DMS 273 treated with DMSO at 0.1 percent for 48 hours (cell line): ENCODE results near the gene TUBB.
"Not testable (repeated sequence)": the region's sequence is repeated elsewhere in the genome, so short reads cannot be mapped to it uniquely, and the experiment has no call there.

Experiments
- DNase-seq: peaks from one replicate; lab custom pipeline; 2025; lab: John Stamatoyannopoulos, UW

Gene TUBB

GRCh38 chr6:30717845-30718720, 2.1 kb upstream of the TUBB start:
- not testable (repeated sequence) for DNase-seq

GRCh38 chr6:30719356-30719755, 796 bp upstream of the TUBB start:
- no peak for DNase-seq

DNA sequence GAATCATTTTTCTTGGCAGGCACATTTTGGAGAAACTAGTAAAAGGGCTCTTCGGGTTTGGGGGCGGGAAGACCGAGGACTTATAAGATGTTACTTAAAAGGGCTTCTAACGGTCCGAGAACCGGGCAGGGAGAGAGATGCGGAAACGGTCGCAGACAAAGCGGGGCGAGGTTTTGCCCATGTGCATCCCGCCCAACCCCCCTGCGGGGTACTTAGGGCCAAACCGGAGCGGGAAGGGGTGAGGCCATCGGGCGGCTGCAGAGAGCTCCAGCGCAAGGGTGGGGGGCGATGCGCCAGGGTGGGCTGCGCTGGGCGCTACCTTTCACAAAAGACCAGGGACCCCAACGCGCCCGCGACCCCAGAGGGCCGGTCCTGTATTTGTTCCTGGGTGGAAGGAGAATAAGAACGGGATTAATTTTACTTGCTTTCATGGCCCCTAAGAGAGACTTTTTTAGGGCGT, 616 bp downstream of the TUBB start:
- DNase-seq: no peak

DNA sequence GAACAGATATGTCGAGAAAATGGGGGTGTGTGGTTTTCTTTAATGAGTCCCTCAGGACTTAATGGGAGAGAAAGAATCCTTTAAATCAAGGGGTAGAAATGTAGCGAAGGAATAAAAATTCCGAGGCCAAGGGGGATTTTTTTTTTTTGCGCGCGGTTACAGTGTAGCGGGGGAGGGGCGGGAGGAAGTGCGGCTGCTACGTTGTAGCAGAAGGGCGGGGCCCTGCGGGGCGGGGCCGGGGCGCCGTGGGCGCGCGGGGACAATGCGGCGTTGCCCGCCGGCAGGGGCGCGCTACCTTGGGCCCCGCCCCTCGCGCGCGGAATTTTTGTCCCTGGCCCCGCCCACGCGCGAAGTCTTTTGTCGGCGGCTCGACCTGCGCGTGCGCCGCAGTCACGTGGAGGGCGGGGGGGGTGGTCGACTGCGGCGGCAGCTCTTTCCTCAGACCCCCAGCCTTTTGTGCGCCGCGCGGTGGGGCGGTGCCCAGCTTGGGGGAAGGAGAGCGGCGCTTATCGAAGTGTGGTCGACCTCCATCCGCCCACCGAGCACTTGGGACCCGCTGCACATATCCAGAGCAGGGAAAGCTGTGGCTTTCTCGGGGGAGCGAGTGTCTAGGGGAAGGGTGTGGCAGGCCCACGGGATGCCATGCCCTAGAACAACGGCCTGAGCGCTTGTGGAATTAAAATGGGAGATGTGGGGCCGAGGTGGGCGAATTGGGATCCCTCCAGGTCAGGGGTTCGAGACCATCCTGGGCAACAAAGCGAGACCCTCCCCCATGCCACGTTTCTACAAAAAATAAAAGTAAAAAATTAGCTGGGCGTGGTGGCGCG, 1.3 kb downstream of the TUBB start:
- DNase-seq: peak; percentile 51

GRCh38 chr6:30722025-30722279, 1.8 kb downstream of the TUBB start:
- DNase-seq: not testable (repeated sequence)

DNA sequence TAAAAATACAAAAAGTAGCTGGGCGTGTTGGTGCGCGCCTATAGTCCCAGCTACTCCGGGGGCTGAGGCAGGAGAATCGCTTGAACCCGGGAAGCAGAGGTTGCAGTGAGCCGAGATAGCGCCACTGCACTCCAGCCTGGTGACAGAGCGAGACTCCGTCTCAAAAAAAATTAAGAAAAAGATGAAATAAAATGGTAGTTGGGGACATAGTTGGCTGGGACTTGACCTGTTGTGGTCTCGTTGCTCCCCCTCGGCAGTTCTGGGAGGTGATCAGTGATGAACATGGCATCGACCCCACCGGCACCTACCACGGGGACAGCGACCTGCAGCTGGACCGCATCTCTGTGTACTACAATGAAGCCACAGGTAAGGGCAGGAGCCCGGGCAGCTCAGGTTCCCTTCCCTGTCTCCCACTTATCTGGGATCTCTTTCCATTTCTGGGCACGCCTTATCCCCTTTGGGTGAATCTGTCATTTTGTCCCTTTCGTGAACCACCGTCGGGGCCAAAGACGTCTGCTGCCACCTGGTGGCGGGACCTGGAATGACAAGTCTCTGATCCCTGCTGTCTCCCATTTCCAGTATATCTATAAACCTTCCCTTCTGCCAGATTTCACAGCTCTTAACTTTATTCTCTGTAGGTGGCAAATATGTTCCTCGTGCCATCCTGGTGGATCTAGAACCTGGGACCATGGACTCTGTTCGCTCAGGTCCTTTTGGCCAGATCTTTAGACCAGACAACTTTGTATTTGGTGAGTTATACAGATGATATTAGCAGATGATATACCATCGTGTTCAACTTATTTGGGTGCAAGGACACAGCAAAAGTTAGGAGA, 2.3 kb downstream of the TUBB start:
- DNase-seq: peak; percentile 40

GRCh38 chr6:30723159-30723842, 3.1 kb downstream of the TUBB start:
- not testable (repeated sequence) for DNase-seq

GRCh38 chr6:30723843-30724741, 3.9 kb downstream of the TUBB start:
- DNase-seq: not testable (repeated sequence)

DNA sequence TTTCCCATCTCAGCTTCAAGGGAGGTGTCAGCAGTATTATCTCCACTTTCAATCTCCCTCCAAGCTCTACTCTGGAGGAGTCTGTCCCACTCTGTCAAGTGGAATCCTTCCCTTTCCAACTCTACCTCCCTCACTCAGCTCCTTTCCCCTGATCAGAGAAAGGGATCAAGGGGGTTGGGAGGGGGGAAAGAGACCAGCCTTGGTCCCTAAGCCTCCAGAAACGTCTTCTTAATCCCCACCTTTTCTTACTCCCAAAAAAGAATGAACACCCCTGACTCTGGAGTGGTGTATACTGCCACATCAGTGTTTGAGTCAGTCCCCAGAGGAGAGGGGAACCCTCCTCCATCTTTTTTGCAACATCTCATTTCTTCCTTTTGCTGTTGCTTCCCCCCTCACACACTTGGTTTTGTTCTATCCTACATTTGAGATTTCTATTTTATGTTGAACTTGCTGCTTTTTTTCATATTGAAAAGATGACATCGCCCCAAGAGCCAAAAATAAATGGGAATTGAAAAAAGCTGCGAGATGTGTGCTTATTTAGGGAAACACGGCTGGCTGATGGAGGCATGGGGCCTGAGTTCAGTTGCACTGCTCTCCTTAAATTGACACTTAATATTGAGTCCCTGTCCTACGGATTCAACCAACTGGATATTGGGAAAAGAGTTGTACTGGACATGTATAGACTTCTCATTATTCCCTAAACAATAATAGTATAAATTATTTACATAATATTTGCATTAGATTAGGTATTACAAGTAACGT, 4.9 kb downstream of the TUBB start:
- no peak for DNase-seq

DNA sequence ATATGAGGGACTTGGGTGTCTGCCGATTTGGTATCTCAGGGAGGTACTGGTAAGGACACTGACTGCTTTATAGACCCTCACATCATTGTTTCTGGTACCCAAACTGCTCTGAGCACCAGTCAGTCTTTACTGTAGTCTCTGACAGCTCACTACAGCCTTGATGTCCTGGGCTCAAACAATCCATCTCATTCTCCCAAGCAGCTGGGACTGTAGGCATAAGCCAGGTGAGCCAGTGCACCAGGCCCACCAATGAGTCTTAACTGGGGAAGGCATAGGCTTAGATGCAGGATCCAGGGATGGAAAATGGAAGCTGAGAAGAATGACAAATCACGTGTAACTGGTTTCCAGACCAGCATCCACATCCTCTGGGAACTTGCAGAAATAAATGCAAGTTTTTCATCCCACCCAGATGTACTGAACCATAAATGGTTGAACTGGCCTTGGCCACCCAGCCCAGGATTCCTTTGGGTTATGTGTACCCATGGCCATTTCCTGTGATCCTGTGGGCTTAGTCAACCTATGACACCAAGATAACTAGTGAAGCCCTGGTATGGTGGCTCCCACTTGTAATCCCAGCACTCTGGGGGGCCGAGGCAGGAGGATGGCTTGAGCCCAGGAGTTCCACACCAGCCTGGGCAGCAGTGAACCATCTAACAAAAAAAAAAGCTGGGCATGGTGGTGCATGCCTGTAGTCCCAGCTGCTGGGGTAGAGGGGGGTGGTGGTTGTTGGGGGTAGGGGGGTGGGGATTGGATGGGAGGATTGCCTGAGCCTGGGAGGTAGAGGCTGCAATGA, 5.8 kb downstream of the TUBB start:
- peak; percentile 39 for DNase-seq

GRCh38 chr6:30726506-30727413, 6.6 kb downstream of the TUBB start:
- DNase-seq: no peak

GRCh38 chr6:30727920-30728553, 7.9 kb downstream of the TUBB start:
- DNase-seq: no peak

DNA sequence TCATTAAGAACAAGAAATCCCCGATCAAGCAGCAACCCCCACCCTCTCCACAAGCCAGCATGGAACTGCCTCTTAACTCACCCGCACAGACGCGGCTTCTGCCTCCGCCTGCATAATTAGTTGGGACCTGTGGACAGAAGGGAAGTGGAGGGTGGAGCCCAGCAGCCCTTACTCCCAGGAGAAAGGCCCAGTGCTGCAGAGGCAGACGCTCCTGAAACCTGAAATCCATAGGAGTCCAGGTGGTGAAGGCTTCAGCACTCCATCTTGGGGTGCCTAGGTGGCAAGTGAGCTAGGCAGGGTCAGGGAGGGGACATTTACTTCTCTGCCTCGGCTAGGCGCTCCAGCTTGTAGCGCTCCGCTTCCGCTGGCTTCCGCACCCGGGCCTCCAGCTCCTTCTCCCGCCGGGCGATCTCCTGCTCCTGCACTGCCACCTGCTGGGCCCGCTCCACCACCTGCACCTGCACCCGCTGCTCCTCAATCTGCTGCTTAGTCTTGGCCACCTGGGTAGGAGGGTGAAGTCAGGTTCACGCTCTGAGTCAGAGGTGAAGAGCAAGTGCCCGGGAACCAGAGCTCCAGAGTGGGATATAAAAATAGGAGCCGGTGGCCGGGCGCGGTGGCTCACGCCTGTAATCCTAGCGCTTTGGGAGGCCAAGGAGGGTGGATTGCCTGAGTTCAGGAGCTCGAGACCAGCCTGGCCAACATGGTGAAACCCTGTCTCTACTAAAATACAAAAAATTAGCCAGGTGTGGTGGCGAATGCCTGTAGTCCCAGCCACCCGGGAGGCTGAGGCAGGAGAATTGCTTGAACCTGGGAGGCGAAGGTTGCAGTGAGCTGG, 10.7 kb downstream of the TUBB start:
- DNase-seq: peak; percentile 65

DNA sequence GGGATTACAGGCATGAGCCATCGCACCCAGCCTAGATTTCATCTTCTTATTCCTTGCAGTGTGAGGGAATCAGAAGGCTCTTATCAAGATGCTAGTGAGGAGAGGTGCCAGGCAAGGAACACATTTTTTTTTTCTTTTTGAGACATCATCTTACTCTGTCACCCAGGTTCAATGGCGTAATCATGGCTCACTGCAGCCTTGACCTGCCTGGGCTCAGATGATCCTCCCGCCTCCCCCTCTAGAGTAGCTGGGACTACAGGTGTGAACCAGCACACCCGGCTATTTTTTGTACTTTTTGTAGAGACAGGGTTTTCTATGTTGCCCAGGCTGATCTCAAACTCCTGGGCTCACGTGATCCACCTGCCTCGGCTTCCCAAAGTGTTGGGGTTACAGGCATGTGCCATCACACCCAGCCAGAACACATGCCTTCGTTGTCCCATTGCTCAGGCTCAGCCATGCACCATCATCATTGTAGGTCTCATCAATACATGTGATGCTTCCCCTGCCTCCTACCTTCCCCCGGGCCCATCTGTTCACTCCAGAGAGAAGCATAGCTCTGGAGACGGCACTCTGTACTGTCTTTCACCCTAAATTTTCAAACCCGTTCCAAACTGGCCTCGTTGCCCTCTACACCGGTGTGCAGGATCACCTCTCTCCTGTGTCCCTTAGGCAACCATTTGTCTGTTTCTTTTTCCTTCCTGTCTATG, 12.2 kb downstream of the TUBB start:
- no peak for DNase-seq

DNA sequence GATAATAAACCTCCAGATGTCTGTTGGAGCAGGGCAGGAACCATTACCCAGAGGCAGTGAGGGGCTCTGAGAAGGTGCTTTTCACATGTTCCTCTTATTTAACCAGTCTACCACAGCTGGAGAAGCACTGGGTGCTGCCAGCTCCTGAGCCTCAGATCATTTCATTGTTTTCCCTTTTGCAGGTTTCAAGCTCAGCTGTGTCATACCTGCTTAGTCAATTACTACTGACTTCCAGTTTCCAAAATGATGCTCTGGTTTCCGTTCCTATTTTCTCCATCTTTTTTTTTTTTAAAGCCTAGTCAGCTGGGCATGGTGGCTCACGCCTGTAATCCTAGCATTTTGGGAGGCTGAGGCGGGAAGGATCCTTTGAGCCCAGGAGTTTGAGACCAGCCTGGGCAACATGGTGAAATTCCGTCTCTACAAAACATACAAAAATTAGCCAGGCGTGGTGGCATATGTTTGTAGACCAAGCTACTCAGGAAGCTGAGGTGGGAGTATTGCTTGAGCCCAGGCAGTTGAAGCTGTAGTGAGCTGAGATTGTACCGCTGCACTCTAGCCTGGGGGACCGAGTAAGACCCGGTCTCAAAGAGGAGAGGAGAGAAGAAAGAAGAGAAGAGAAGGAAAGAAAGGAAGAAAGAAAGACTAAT, 15.6 kb downstream of the TUBB start:
- no peak for DNase-seq
